GM12872 (cell line): Measurements from ENCODE around the gene GNG5.

Experiments
- CTCF ChIP-seq: IDR thresholded peaks from 3 replicates; pipeline ENCODE4 v1.5.1; 2011; ENCODE audit warnings: low read depth, mild to moderate bottlenecking, low read length, moderate library complexity; ENCODE audit not compliant: insufficient read depth

GNG5 gene

GRCh38 chr1:84502927-84503326 lies 3.5 kb downstream of the GNG5 start:
- no peak for TF ChIP-seq CTCF

- no peak for TF ChIP-seq CTCF
These were observed 8.6 kb downstream of the GNG5 start for GRCh38 chr1:84497631-84498275.

- TF ChIP-seq CTCF = no peak
These were observed 9.9 kb downstream of the GNG5 start for GRCh38 chr1:84496498-84496897.

GRCh38 chr1:84493747-84494146 lies 12.6 kb downstream of the GNG5 start:
- TF ChIP-seq CTCF = no peak

GRCh38 chr1:84492726-84493125 lies 13.7 kb downstream of the GNG5 start:
- no peak for TF ChIP-seq CTCF

GRCh38 chr1:84489766-84490165 lies 16.6 kb downstream of the GNG5 start:
- no peak for TF ChIP-seq CTCF

- TF ChIP-seq CTCF = no peak
These were observed 18.3 kb downstream of the GNG5 start for GRCh38 chr1:84488107-84488506.
